PC-3 (cell line): Measurements from ENCODE around the gene DDX10. TPM values are rescaled to one million over a fixed set of nuclear protein-coding genes. Genes with fewer than 3 reads are reported as not detected.

ENCODE experiments used
- ATAC-seq: fragments of 200-7000 bp; cut with Tn5 transposase; 2 replicates; pipeline ENCODE4 v1.9.1; 2020; ENCODE audit warnings: mild to moderate bottlenecking, moderate library complexity
- BruUV-seq: library from RNA; stranded (reverse); fragments of 400-500 nt; replicated peaks from 2 replicates; lab custom pipeline; 2021; lab: Mats Ljungman, UMichigan
- CTCF ChIA-PET: fragments of 300-600 bp; sonication (Branson Sonifier 250); formaldehyde crosslinking; loops from one replicate; lab custom pipeline; 2022; ENCODE audit warnings: antibody characterized with exemption; lab: Charles Lee
- POLR2A ChIA-PET: fragments of 300-600 bp; sonication (Branson Sonifier 250); formaldehyde crosslinking; loops from one replicate; lab custom pipeline; 2022; ENCODE audit warnings: antibody characterized with exemption; ENCODE audit not compliant: unreplicated experiment; lab: Charles Lee
- DNase-seq: peaks from one replicate; pipeline ENCODE4 v3.0.0-alpha.2; 2015
- H2AFZ ChIP-seq: fragments of 300-600 bp; sonication (generic); 2 replicates; pipeline ENCODE4 v1.6.0; 2016; ENCODE audit warnings: antibody characterized with exemption, low read length
- H3F3A ChIP-seq: fragments of 300-600 bp; sonication (generic); one replicate; pipeline ENCODE4 v1.6.0; 2017; ENCODE audit warnings: antibody characterized with exemption, low read length, control low read depth, mild to moderate bottlenecking; ENCODE audit not compliant: unreplicated experiment
- H3K27ac ChIP-seq: fragments of 300-600 bp; sonication (generic); 2 replicates; pipeline ENCODE4 v1.5.1; 2016; ENCODE audit warnings: mild to moderate bottlenecking, low read length
- H3K27me3 ChIP-seq: fragments of 300-600 bp; sonication (generic); 2 replicates; pipeline ENCODE4 v1.6.1; 2016; ENCODE audit warnings: low read length, mixed read lengths
- H3K36me3 ChIP-seq: fragments of 300-600 bp; sonication (generic); 2 replicates; pipeline ENCODE4 v1.6.1; 2016; ENCODE audit warnings: low read depth, mixed run types, low read length, mixed read lengths
- H3K4me1 ChIP-seq: fragments of 300-600 bp; sonication (generic); 2 replicates; pipeline ENCODE4 v1.5.1; 2016; ENCODE audit warnings: low read length; ENCODE audit not compliant: insufficient read depth
- H3K4me2 ChIP-seq: fragments of 300-600 bp; sonication (generic); 2 replicates; pipeline ENCODE4 v1.6.0; 2016; ENCODE audit warnings: low read length
- H3K4me3 ChIP-seq: fragments of 300-600 bp; sonication (generic); 2 replicates; pipeline ENCODE4 v1.5.1; 2016; ENCODE audit warnings: mild to moderate bottlenecking, low read length, mixed read lengths
- H3K79me2 ChIP-seq: fragments of 300-600 bp; sonication (generic); 2 replicates; pipeline ENCODE4 v1.6.1; 2017; ENCODE audit warnings: low read length, mixed read lengths
- H3K9ac ChIP-seq: fragments of 300-600 bp; sonication (generic); 2 replicates; pipeline ENCODE4 v1.6.0; 2016; ENCODE audit warnings: mild to moderate bottlenecking, low read length
- H3K9me2 ChIP-seq: fragments of 300-600 bp; sonication (generic); replicated peaks from 2 replicates; pipeline ENCODE4 v1.6.1; 2016; ENCODE audit warnings: mixed run types, low read length, mixed read lengths
- H3K9me3 ChIP-seq: fragments of 300-600 bp; sonication (generic); 2 replicates; pipeline ENCODE4 v1.6.1; 2016; ENCODE audit warnings: low read length, mixed read lengths
- H4K20me1 ChIP-seq: fragments of 300-600 bp; sonication (generic); 2 replicates; pipeline ENCODE4 v1.6.1; 2016; ENCODE audit warnings: low read length, mixed read lengths
- EZH2 ChIP-seq: fragments of 300-600 bp; sonication (generic); IDR thresholded peaks from one replicate; pipeline ENCODE4 v1.6.1; 2017; ENCODE audit warnings: antibody characterized with exemption, mild to moderate bottlenecking, low read length; ENCODE audit not compliant: unreplicated experiment
- EZH2phosphoT487 ChIP-seq: fragments of 300-600 bp; sonication (generic); IDR thresholded peaks from 2 replicates; pipeline ENCODE4 v1.6.1; 2018; ENCODE audit warnings: mild to moderate bottlenecking, antibody characterized with exemption, low read length, borderline replicate concordance
- intact Hi-C: fragments of 100-400 bp; cut with micrococcal nuclease; formaldehyde crosslinking; loops from 2 replicates; pipeline ENCODE4 v1.9.0; 2023
- total RNA-seq: library from RNA; depleted of rRNA; stranded (reverse); fragments of >200 nt; gene quantifications from 2 replicates; pipeline ENCODE4 v1.2.3, GENCODE V29; 2014
- TF ChIP-seq, protein P1 (sequence below): fragments of 300-600 bp; sonication (generic); conservative IDR thresholded peaks from 2 replicates; pipeline ENCODE4 v1.5.1; 2017; ENCODE audit warnings: antibody characterized with exemption, low read depth, mild to moderate bottlenecking, low read length

DDX10 gene
- total RNA-seq, 1 experiment from 2014 or later, result 55.2 TPM

DNA sequence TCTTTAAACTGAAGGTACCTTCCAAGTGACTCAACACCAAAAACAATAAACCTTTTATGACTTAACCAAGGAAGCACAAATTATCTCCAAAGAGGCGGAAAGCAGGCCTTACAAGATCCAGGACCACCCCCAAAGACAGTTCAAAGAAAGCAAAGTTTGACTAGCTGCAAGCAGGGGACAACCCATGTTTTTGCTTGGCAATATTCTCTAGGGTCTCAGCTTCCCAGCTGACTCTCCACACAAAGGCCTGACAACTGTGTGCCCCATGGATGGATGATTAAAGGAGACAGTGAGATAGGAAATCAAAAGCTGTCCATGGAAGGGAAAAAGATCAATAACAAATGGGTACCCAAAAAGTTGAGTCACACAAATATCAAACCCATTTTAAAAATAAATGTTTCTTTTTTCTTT, 232.2 kb downstream of the DDX10 start:
- H3K36me3 ChIP-seq, result peaks cover 16% of the 10 kb centered on the region; the same call in 1 of the 2 replicates
- CTCF ChIA-PET, result no interaction called here
- intact Hi-C loops, result loop anchor here (10.0 kb wide), 1 partner anchor 78 kb away; no protein-coding TSS in a partner anchor
- DNase-seq (peak; percentile 62), ATAC-seq (peak; percentile 53)
- H3K27ac ChIP-seq, result peak overlapping the region; percentile 67
- no peaks in the 10 kb centered on the region for H3F3A ChIP-seq
- no peaks in the 10 kb centered on the region for H4K20me1 ChIP-seq
- H3K27me3 ChIP-seq, result no peaks in the 10 kb centered on the region
- H3K9me2 ChIP-seq, result no peaks in the 10 kb centered on the region
- H3K4me2 ChIP-seq, result peak overlapping the region; percentile 15; the same call in 1 of the 2 replicates
- BruUV-seq, result no TSS peak
- no peak for TF ChIP-seq EZH2
- no peak for TF ChIP-seq EZH2phosphoT487
- TF ChIP-seq, protein P1, sequence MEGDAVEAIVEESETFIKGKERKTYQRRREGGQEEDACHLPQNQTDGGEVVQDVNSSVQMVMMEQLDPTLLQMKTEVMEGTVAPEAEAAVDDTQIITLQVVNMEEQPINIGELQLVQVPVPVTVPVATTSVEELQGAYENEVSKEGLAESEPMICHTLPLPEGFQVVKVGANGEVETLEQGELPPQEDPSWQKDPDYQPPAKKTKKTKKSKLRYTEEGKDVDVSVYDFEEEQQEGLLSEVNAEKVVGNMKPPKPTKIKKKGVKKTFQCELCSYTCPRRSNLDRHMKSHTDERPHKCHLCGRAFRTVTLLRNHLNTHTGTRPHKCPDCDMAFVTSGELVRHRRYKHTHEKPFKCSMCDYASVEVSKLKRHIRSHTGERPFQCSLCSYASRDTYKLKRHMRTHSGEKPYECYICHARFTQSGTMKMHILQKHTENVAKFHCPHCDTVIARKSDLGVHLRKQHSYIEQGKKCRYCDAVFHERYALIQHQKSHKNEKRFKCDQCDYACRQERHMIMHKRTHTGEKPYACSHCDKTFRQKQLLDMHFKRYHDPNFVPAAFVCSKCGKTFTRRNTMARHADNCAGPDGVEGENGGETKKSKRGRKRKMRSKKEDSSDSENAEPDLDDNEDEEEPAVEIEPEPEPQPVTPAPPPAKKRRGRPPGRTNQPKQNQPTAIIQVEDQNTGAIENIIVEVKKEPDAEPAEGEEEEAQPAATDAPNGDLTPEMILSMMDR, result no peak
- POLR2A ChIA-PET, result interaction anchor here (0.7 kb wide), 2 partner anchors 134 to 1233 kb away, joined by 3 read pairs; no protein-coding TSS in a partner anchor
- H3K9ac ChIP-seq, result no peak overlapping the region
- H3K9me3 ChIP-seq, result no peaks in the 10 kb centered on the region; the same call in 1 of the 2 replicates
- no peak overlapping the region for H3K4me3 ChIP-seq
- H2AFZ ChIP-seq, result no peak overlapping the region
- H3K4me1 ChIP-seq, result peaks cover 34% of the 10 kb centered on the region
- no peaks in the 10 kb centered on the region for H3K79me2 ChIP-seq

DNA sequence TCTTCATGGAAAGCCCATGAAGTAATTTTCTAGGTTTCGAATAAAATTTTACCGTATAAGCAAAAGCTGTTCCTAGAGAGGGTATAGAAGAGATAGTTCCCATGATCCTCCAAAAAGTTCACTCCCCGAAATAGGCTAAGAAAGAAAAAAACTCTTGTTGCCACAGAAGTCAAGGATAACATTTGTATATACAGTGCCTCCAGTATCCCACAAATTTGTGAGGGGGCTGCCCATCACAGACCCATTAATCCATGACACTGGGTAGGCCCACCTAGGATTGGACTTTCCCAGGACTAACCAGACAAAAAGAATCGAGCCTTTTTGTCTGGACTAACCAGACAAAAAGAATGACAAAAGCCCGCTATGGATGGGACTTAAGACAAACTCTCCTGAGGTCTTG, 233.0 kb downstream of the DDX10 start:
- H3K27ac ChIP-seq, result no peak overlapping the region
- POLR2A ChIA-PET, result no interaction called here
- H4K20me1 ChIP-seq, result no peaks in the 10 kb centered on the region
- H3K79me2 ChIP-seq, result no peaks in the 10 kb centered on the region
- H3K9me2 ChIP-seq, result no peaks in the 10 kb centered on the region
- intact Hi-C loops, result loop anchor here (10.0 kb wide), 1 partner anchor 77 kb away; no protein-coding TSS in a partner anchor
- TF ChIP-seq, protein P1, result no peak
- TF ChIP-seq EZH2, result no peak
- no peak for TF ChIP-seq EZH2phosphoT487
- H3F3A ChIP-seq, result no peaks in the 10 kb centered on the region
- CTCF ChIA-PET, result no interaction called here
- ATAC-seq (no peak), DNase-seq (no peak)
- no peak overlapping the region for H2AFZ ChIP-seq
- H3K9me3 ChIP-seq, result no peaks in the 10 kb centered on the region; the same call in 1 of the 2 replicates
- no peaks in the 10 kb centered on the region for H3K27me3 ChIP-seq
- no peak overlapping the region for H3K4me3 ChIP-seq
- H3K9ac ChIP-seq, result no peak overlapping the region
- no peak overlapping the region for H3K4me2 ChIP-seq
- H3K4me1 ChIP-seq, result peaks cover 34% of the 10 kb centered on the region
- H3K36me3 ChIP-seq, result peaks cover 16% of the 10 kb centered on the region; the same call in 1 of the 2 replicates
- no TSS peak for BruUV-seq

GRCh38 chr11:108901359-108901758, 236.5 kb downstream of the DDX10 start:
- CTCF ChIA-PET, result no interaction called here
- no peak overlapping the region for H3K9ac ChIP-seq
- TF ChIP-seq EZH2phosphoT487 (no peak), EZH2 (no peak)
- TF ChIP-seq, protein P1, result no peak
- no peak for ATAC-seq
- H3K36me3 ChIP-seq, result peaks cover 16% of the 10 kb centered on the region; the same call in 1 of the 2 replicates
- DNase-seq, result no peak
- H3K9me3 ChIP-seq, result no peaks in the 10 kb centered on the region; the same call in 1 of the 2 replicates
- no peaks in the 10 kb centered on the region for H3K9me2 ChIP-seq
- H3K4me2 ChIP-seq, result no peak overlapping the region
- POLR2A ChIA-PET, result interaction anchor here (0.6 kb wide), 1 partner anchor 25 kb away, joined by 6 read pairs; no protein-coding TSS in a partner anchor
- no peaks in the 10 kb centered on the region for H3K27me3 ChIP-seq
- no peak overlapping the region for H3K4me3 ChIP-seq
- H2AFZ ChIP-seq, result no peak overlapping the region
- no peaks in the 10 kb centered on the region for H4K20me1 ChIP-seq
- no peak overlapping the region for H3K27ac ChIP-seq
- H3F3A ChIP-seq, result no peaks in the 10 kb centered on the region
- peaks cover 21% of the 10 kb centered on the region for H3K4me1 ChIP-seq
- no TSS peak for BruUV-seq
- no peaks in the 10 kb centered on the region for H3K79me2 ChIP-seq
- intact Hi-C loops, result no loop called here
